ENCODE measurements around the gene TRIM50.
"Not testable (repeated sequence)": the region's sequence is repeated elsewhere in the genome, so short reads cannot be mapped to it uniquely, and the experiment has no call there.

TRIM50 gene

GRCh38 chr7:73316521-73316920 lies 11.4 kb downstream of the TRIM50 start:
- peaks cover 7% of the 10 kb centered on the region for H3K27me3 Mint-ChIP-seq
- no peak overlapping the region for H3K27ac Mint-ChIP-seq
- no peaks in the 10 kb centered on the region for H3K9me3 Mint-ChIP-seq
- no peaks in the 10 kb centered on the region for H3K36me3 Mint-ChIP-seq (ENCODE audit: low read depth)
- no peaks in the 10 kb centered on the region for H3K4me1 Mint-ChIP-seq (ENCODE audit: low read depth)
- no peak overlapping the region for H3K4me3 Mint-ChIP-seq
- intact Hi-C loops (cut with micrococcal nuclease) = no loop called here

GRCh38 chr7:73314271-73314670 lies 13.6 kb downstream of the TRIM50 start:
- Mint-ChIP-seq H3K27ac (no peak overlapping the region), H3K36me3 (ENCODE audit: low read depth) (no peaks in the 10 kb centered on the region), H3K4me1 (ENCODE audit: low read depth) (no peaks in the 10 kb centered on the region), H3K4me3 (no peak overlapping the region), H3K27me3 (peaks cover 4% of the 10 kb centered on the region), H3K9me3 (no peaks in the 10 kb centered on the region)
- intact Hi-C loops (cut with micrococcal nuclease) = no loop called here

- H3K4me1 Mint-ChIP-seq (ENCODE audit: low read depth) = no peaks in the 10 kb centered on the region
- peaks cover 4% of the 10 kb centered on the region for H3K27me3 Mint-ChIP-seq
- H3K9me3 Mint-ChIP-seq = no peaks in the 10 kb centered on the region
- intact Hi-C loops (cut with micrococcal nuclease) = no loop called here
- H3K4me3 Mint-ChIP-seq = no peak overlapping the region
- no peak overlapping the region for H3K27ac Mint-ChIP-seq
- peaks cover 4% of the 10 kb centered on the region for H3K36me3 Mint-ChIP-seq (ENCODE audit: low read depth)
Observed at GRCh38 chr7:73313521-73313906, 14.4 kb downstream of the TRIM50 start.

- intact Hi-C loops (cut with micrococcal nuclease) = no loop called here
- no peaks in the 10 kb centered on the region for H3K9me3 Mint-ChIP-seq
- no peak overlapping the region for H3K27ac Mint-ChIP-seq
Observed at GRCh38 chr7:73312831-73313520, 14.9 kb downstream of the TRIM50 start.

GRCh38 chr7:73311421-73311820 lies 16.5 kb downstream of the TRIM50 start:
- H3K4me3 Mint-ChIP-seq; H3K27ac Mint-ChIP-seq; H3K9me3 Mint-ChIP-seq; H3K27me3 Mint-ChIP-seq; intact Hi-C loops (cut with micrococcal nuclease): not testable (repeated sequence)
- peaks cover 17% of the 10 kb centered on the region for H3K4me1 Mint-ChIP-seq (ENCODE audit: low read depth)
- H3K36me3 Mint-ChIP-seq (ENCODE audit: low read depth) = peaks cover 21% of the 10 kb centered on the region

More at GRCh38 chr7:73312831-73313520, 14.9 kb downstream of the TRIM50 start:
- no peak overlapping the region for H3K4me3 Mint-ChIP-seq
- H3K27me3 Mint-ChIP-seq = peaks cover 3% of the 10 kb centered on the region
- peaks cover 7% of the 10 kb centered on the region for H3K36me3 Mint-ChIP-seq (ENCODE audit: low read depth)
- peaks cover 2% of the 10 kb centered on the region for H3K4me1 Mint-ChIP-seq (ENCODE audit: low read depth)

GRCh38 chr7:73308665-73309214 lies 19.1 kb downstream of the TRIM50 start, which contains the start of gene NSUN5:
TSS of gene NSUN5 (minus strand) at chr7:73308826. CDS start at chr7:73308790, 36 bp downstream.
- Mint-ChIP-seq H3K27ac (peak within 1 kb of the TSS; percentile 92), H3K4me1 (ENCODE audit: low read depth) (peaks cover 24% of the 10 kb centered on the region), H3K27me3 (no peaks in the 10 kb centered on the region), H3K4me3 (peak within 1 kb of the TSS; percentile 98), H3K9me3 (no peaks in the 10 kb centered on the region), H3K36me3 (ENCODE audit: low read depth) (peaks cover 48% of the 10 kb centered on the region)
- intact Hi-C loops (cut with micrococcal nuclease) = no loop called here

- intact Hi-C loops (cut with micrococcal nuclease) = no loop called here
- H3K36me3 Mint-ChIP-seq (ENCODE audit: low read depth) = peaks cover 54% of the 10 kb centered on the region
- H3K27ac Mint-ChIP-seq = peak overlapping the region; percentile 92
- H3K4me3 Mint-ChIP-seq = peak overlapping the region; percentile 98
- H3K4me1 Mint-ChIP-seq (ENCODE audit: low read depth) = peaks cover 24% of the 10 kb centered on the region
- H3K9me3 Mint-ChIP-seq = no peaks in the 10 kb centered on the region
- no peaks in the 10 kb centered on the region for H3K27me3 Mint-ChIP-seq
Observed at GRCh38 chr7:73308074-73308664, 19.7 kb downstream of the TRIM50 start.

- peak overlapping the region; percentile 92 for H3K27ac Mint-ChIP-seq
- intact Hi-C loops (cut with micrococcal nuclease) = no loop called here
Observed at GRCh38 chr7:73307436-73307835, 20.4 kb downstream of the TRIM50 start.

GRCh38 chr7:73304612-73305387 lies 23.1 kb downstream of the TRIM50 start:
- H3K27me3 Mint-ChIP-seq; intact Hi-C loops (cut with micrococcal nuclease); H3K9me3 Mint-ChIP-seq; H3K4me3 Mint-ChIP-seq; H3K27ac Mint-ChIP-seq: not testable (repeated sequence)
- H3K36me3 Mint-ChIP-seq (ENCODE audit: low read depth) = peaks cover 59% of the 10 kb centered on the region
- H3K4me1 Mint-ChIP-seq (ENCODE audit: low read depth) = peaks cover 31% of the 10 kb centered on the region

More at GRCh38 chr7:73307436-73307835, 20.4 kb downstream of the TRIM50 start:
- no peaks in the 10 kb centered on the region for H3K27me3 Mint-ChIP-seq
- H3K36me3 Mint-ChIP-seq (ENCODE audit: low read depth) = peaks cover 59% of the 10 kb centered on the region
- H3K4me3 Mint-ChIP-seq = peak overlapping the region; percentile 98
- H3K4me1 Mint-ChIP-seq (ENCODE audit: low read depth) = peaks cover 24% of the 10 kb centered on the region
- H3K9me3 Mint-ChIP-seq = no peaks in the 10 kb centered on the region

GRCh38 chr7:73304071-73304470 lies 23.8 kb downstream of the TRIM50 start:
- Mint-ChIP-seq H3K4me1 (ENCODE audit: low read depth) (peaks cover 38% of the 10 kb centered on the region), H3K27ac (no peak overlapping the region), H3K4me3 (no peak overlapping the region), H3K27me3 (peaks cover 4% of the 10 kb centered on the region), H3K9me3 (no peaks in the 10 kb centered on the region), H3K36me3 (ENCODE audit: low read depth) (peaks cover 59% of the 10 kb centered on the region)
- intact Hi-C loops (cut with micrococcal nuclease) = no loop called here

GRCh38 chr7:73303546-73303945 lies 24.3 kb downstream of the TRIM50 start:
- Mint-ChIP-seq H3K36me3 (ENCODE audit: low read depth) (peaks cover 56% of the 10 kb centered on the region), H3K9me3 (no peaks in the 10 kb centered on the region), H3K4me3 (no peak overlapping the region), H3K27ac (no peak overlapping the region), H3K4me1 (ENCODE audit: low read depth) (peaks cover 41% of the 10 kb centered on the region), H3K27me3 (peaks cover 5% of the 10 kb centered on the region)
- intact Hi-C loops (cut with micrococcal nuclease) = no loop called here

- H3K27me3 Mint-ChIP-seq; H3K9me3 Mint-ChIP-seq; H3K4me3 Mint-ChIP-seq; intact Hi-C loops (cut with micrococcal nuclease); H3K27ac Mint-ChIP-seq: not testable (repeated sequence)
- peaks cover 38% of the 10 kb centered on the region for H3K4me1 Mint-ChIP-seq (ENCODE audit: low read depth)
- H3K36me3 Mint-ChIP-seq (ENCODE audit: low read depth) = peaks cover 52% of the 10 kb centered on the region
Observed at GRCh38 chr7:73302846-73303245, 25.0 kb downstream of the TRIM50 start.

GRCh38 chr7:73301108-73301507 lies 26.8 kb downstream of the TRIM50 start:
- H3K27me3 Mint-ChIP-seq; H3K4me3 Mint-ChIP-seq; intact Hi-C loops (cut with micrococcal nuclease); H3K27ac Mint-ChIP-seq; H3K9me3 Mint-ChIP-seq: not testable (repeated sequence)
- Mint-ChIP-seq H3K36me3 (ENCODE audit: low read depth) (peaks cover 34% of the 10 kb centered on the region), H3K4me1 (ENCODE audit: low read depth) (peaks cover 23% of the 10 kb centered on the region)

- not testable (repeated sequence) for H3K9me3 Mint-ChIP-seq, H3K27me3 Mint-ChIP-seq
Observed at GRCh38 chr7:73299812-73300211, 28.1 kb downstream of the TRIM50 start.

More at GRCh38 chr7:73299812-73300211, 28.1 kb downstream of the TRIM50 start:
- intact Hi-C loops (cut with micrococcal nuclease); H3K4me3 Mint-ChIP-seq; H3K27ac Mint-ChIP-seq: not testable (repeated sequence)
- H3K4me1 Mint-ChIP-seq (ENCODE audit: low read depth) = peaks cover 16% of the 10 kb centered on the region
- peaks cover 21% of the 10 kb centered on the region for H3K36me3 Mint-ChIP-seq (ENCODE audit: low read depth)
